PC-3 (cell line): ENCODE results near the gene PDIA4.

ENCODE experiments used
- EZH2 ChIP-seq: fragments of 300-600 bp; sonication (generic); IDR thresholded peaks from one replicate; pipeline ENCODE4 v1.6.1; 2017; ENCODE audit warnings: antibody characterized with exemption, mild to moderate bottlenecking, low read length; ENCODE audit not compliant: unreplicated experiment
- TF ChIP-seq, protein P1 (sequence below): fragments of 300-600 bp; sonication (generic); conservative IDR thresholded peaks from 2 replicates; pipeline ENCODE4 v1.5.1; 2017; ENCODE audit warnings: antibody characterized with exemption, low read depth, mild to moderate bottlenecking, low read length

DNA sequence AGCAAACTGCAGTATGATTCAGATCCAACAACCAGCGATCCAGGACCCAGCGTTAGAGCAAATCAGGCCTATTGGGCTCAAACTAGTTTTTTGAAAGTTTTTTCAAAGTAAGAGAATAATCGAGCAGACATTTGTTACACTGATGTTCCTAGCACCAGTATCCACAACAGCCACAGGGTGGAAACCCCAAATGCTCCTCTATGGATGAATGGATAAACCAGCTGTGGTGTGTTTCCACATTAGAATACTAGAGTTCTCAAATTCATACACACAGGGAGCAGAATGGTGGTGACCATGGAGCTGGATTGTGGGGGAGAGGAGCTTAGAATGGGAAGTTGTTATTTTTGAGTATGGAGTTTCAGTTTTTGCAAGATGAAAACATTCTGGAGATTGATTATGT, 60.7 kb downstream of the PDIA4 start:
- TF ChIP-seq, protein P1, sequence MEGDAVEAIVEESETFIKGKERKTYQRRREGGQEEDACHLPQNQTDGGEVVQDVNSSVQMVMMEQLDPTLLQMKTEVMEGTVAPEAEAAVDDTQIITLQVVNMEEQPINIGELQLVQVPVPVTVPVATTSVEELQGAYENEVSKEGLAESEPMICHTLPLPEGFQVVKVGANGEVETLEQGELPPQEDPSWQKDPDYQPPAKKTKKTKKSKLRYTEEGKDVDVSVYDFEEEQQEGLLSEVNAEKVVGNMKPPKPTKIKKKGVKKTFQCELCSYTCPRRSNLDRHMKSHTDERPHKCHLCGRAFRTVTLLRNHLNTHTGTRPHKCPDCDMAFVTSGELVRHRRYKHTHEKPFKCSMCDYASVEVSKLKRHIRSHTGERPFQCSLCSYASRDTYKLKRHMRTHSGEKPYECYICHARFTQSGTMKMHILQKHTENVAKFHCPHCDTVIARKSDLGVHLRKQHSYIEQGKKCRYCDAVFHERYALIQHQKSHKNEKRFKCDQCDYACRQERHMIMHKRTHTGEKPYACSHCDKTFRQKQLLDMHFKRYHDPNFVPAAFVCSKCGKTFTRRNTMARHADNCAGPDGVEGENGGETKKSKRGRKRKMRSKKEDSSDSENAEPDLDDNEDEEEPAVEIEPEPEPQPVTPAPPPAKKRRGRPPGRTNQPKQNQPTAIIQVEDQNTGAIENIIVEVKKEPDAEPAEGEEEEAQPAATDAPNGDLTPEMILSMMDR = no peak
- TF ChIP-seq EZH2 = no peak
